SK-N-MC (cell line): ENCODE data around the gene DCLK1.
A peak's percentile ranks its signal among the peaks of the same experiment; 100 is the strongest.

Source experiments
- DNase-seq: peaks from one replicate; pipeline ENCODE4 v3.0.0-alpha.2; 2011; ENCODE audit warnings: low read depth, low spot score
- H3K27ac ChIP-seq: fragments of 200-600 bp; sonication (generic); 2 replicates; pipeline ENCODE4 v1.5.1; 2016; ENCODE audit warnings: mixed run types
- H3K36me3 ChIP-seq: fragments of 200-600 bp; sonication (generic); 2 replicates; pipeline ENCODE4 v1.6.1; 2017; ENCODE audit warnings: antibody characterized with exemption, low read length, mixed read lengths; ENCODE audit not compliant: insufficient read depth
- H3K4me3 ChIP-seq: fragments of 200-600 bp; sonication (generic); 2 replicates; pipeline ENCODE4 v1.5.1; 2016
- H3K9ac ChIP-seq: fragments of 200-600 bp; sonication (generic); 2 replicates; pipeline ENCODE4 v1.8.0; 2017; ENCODE audit warnings: mixed run types, mixed read lengths; ENCODE audit not compliant: insufficient read length
- H3K9me3 ChIP-seq: fragments of 200-600 bp; sonication (generic); 2 replicates; pipeline ENCODE4 v1.6.1; 2017; ENCODE audit warnings: low read depth, mild to moderate bottlenecking, antibody characterized with exemption, low read length, moderate library complexity, mixed read lengths
- EZH2 ChIP-seq: fragments of 200-600 bp; sonication (generic); IDR thresholded peaks from one replicate; pipeline ENCODE4 v1.6.1; 2017; ENCODE audit warnings: antibody characterized with exemption
- FOXP2 ChIP-seq: optimal IDR thresholded peaks from 2 replicates; pipeline ENCODE3; 2011; ENCODE audit warnings: mild to moderate bottlenecking, moderate library complexity; ENCODE audit not compliant: insufficient read depth; ENCODE audit errors: extremely low read length, control extremely low read depth
- POLR2AphosphoS5 ChIP-seq: IDR thresholded peaks from 2 replicates; pipeline ENCODE4 v1.6.1; 2012; ENCODE audit warnings: mild to moderate bottlenecking, low read depth, low read length, borderline replicate concordance

The DCLK1 gene

DNA sequence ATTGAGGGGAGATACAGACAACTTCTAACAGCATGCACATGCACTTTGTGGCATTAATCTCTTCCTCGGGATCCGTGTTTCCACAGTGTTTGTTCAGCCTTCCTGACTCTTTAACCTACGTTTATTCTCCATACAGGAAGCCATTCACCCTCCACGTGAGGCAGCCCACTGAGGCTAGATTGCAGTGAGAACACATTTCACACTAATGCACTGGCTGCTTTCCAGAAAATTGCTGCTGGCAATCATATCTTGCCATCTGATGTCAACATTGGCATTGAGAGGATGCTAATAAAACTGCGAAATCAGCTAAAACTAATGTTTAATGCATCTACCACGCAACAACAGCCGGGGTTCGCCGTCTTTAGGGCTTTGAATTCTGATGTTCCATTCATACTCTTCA lies 30.0 kb downstream of the DCLK1 start:
- Histone ChIP-seq H3K9me3 (no peaks in the 10 kb centered on the region), H3K9ac (no peak overlapping the region), H3K36me3 (no peaks in the 10 kb centered on the region), H3K4me3 (peak overlapping the region; percentile 56), H3K27ac (no peak overlapping the region)
- TF ChIP-seq FOXP2 (no peak), POLR2AphosphoS5 (no peak), EZH2 (no peak)
- DNase-seq, result no peak

DNA sequence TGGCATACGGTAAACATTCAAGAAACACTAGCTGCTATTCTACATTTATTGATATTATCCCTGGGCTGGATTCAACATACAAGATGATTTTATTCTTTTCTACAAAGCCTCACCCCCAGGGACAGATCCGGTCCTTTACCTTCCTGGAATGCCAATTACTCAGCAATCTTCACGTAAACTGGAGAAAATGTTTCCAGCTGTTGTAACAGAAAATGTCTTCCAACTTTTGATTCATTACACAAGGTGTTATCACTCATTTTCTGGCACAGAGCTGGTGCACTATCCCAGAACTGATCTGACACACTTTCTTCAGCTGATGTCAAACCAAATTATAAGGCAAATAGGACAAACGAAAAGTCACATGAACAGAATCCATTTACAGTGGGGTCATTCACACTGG lies 33.1 kb downstream of the DCLK1 start:
- H3K36me3 ChIP-seq, result no peaks in the 10 kb centered on the region
- H3K9me3 ChIP-seq, result no peaks in the 10 kb centered on the region
- H3K9ac ChIP-seq, result no peak overlapping the region
- TF ChIP-seq POLR2AphosphoS5 (no peak), EZH2 (no peak), FOXP2 (no peak)
- no peak overlapping the region for H3K4me3 ChIP-seq
- no peak overlapping the region for H3K27ac ChIP-seq
- no peak for DNase-seq

DNA sequence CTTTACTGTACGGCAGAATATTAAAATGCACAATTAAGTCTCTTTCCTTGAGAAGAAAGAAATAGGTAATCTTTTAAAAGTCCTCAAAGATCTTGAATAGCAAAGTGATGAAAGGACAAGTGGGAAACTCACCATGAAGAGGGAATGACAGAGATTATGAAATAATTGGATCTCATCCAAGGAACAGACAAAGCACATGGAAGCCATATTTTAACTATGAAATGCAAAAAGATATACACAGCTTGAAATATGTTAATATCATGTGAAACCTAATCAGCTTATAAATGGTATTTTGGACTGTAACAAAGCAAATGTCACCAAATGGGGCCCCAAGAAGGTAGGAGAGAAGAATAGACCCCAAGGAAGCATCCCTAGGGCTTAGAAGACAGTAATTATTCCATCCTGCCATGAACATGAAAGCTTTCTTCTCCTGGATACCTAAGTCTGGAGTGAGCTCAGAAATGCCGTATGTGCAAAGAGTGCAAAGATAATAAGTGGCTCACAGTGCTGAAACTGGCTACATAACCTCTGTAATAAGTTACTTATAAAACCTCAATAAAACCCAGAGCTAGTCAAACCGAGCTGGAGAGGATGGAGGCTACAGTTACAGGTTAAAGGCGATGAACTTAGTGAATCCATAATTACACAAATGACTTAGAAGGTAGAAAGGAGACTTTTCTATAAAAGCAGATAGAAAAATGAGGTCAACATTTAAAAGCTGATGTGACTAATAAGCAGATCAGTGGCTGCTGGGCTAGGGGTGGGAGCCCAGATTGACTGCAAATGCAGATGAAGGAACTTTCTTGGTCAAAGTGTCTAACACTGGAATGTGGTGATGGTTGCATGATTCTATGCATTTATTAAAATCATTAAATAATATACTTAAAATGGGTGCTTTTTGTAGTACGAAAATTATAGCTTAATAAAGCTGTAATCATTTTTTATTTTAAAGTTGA lies 34.4 kb downstream of the DCLK1 start:
- DNase-seq, result peak; percentile 55
- no peak for TF ChIP-seq EZH2
- TF ChIP-seq FOXP2, result no peak
- TF ChIP-seq POLR2AphosphoS5, result no peak
- Histone ChIP-seq H3K36me3 (no peaks in the 10 kb centered on the region), H3K27ac (peak overlapping the region; percentile 44; the same call in 1 of the 2 replicates), H3K9me3 (no peaks in the 10 kb centered on the region), H3K4me3 (peak overlapping the region; percentile 56), H3K9ac (no peak overlapping the region)

DNA sequence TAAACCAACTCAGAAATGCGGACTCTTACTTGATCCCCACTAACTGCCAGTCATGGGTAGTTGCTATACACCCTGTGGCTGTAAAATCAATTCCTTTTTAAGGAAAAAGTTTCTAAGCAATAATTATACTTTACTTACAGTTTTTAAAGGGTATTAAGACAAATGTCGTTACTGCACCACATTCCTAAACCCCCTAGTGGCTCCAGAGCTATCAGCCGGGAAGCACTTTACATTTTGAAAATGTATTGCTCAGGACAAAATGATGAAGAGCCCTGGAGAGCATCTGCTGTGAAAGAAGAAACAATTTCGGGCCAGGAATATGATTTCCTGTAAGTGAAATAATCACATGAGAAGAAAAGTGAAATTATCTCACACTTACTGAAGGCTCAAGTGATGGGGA lies 36.7 kb downstream of the DCLK1 start:
- Histone ChIP-seq H3K27ac (no peak overlapping the region), H3K9me3 (no peaks in the 10 kb centered on the region), H3K36me3 (no peaks in the 10 kb centered on the region), H3K9ac (no peak overlapping the region), H3K4me3 (no peak overlapping the region)
- no peak for TF ChIP-seq POLR2AphosphoS5
- TF ChIP-seq FOXP2, result no peak
- no peak for TF ChIP-seq EZH2
- DNase-seq, result no peak

DNA sequence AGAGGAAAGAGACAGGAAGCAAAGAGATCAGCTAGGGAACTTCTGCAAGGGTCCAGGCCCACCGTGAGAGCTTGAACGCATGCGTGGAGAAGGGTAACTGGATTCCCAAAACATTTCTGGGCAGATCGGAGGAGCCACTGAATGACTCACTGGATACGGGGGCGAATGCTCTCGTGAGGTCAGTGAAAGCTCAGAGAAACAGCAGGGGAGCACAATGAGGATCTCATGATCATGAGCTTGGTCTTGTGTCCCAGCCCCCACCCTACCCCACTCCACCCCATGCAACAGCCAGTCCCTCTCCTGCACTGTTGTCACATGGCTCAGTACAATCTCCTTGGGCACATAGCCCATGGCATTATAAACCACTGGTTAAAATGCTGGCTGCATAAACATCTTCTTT lies 40.6 kb downstream of the DCLK1 start:
- DNase-seq, result no peak
- no peaks in the 10 kb centered on the region for H3K9me3 ChIP-seq
- no peak overlapping the region for H3K4me3 ChIP-seq
- no peak overlapping the region for H3K9ac ChIP-seq
- TF ChIP-seq EZH2, result no peak
- no peak for TF ChIP-seq FOXP2
- no peak for TF ChIP-seq POLR2AphosphoS5
- no peak overlapping the region for H3K27ac ChIP-seq
- H3K36me3 ChIP-seq, result no peaks in the 10 kb centered on the region

DNA sequence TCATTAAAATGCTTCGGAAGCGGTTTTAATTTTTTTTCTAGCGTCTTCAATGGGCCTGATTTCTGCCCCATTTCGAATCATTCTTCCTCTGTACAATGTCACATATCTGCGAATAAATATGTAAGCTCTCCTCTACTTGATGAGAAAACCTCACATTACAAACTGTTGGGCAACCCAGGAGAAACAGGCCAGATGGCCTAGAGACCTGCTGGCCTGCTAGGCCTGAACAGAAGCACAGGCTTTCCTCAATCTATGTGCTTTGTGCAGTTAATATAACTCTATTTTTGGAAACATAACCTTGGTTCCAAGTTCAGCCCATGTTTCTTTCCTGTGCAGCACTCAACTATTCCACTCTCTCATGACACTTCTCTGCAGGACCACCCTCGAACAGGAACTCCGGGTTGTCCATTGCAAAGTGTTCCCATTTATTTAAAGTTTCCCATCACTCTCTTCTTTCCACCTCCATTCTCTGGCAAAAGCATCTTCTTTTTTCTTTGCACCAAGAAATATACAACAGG lies 42.0 kb downstream of the DCLK1 start:
- no peak overlapping the region for H3K27ac ChIP-seq
- no peak overlapping the region for H3K4me3 ChIP-seq
- no peaks in the 10 kb centered on the region for H3K36me3 ChIP-seq
- no peak for DNase-seq
- no peaks in the 10 kb centered on the region for H3K9me3 ChIP-seq
- H3K9ac ChIP-seq, result no peak overlapping the region
- TF ChIP-seq POLR2AphosphoS5, result no peak
- no peak for TF ChIP-seq FOXP2
- no peak for TF ChIP-seq EZH2

DNA sequence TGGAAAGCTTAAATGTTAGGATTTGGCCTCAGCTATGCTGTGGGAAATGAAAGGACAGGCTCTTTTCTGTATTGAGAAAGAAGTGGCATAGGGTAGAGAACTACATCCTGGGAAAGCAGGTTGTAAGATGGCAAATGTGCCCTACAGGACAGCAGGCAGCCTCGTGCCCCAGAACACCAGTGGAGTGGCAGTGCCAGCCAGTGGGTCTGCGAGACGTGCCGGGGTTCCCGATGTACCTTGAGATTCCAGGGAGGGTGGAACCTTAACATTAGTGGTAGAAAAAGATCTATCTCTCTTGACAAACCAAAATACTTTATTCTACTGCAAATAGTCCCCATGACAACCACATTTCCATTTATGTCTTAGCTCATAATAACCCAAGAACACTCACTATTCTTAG lies 42.7 kb downstream of the DCLK1 start:
- Histone ChIP-seq H3K4me3 (no peak overlapping the region), H3K9me3 (no peaks in the 10 kb centered on the region), H3K9ac (no peak overlapping the region), H3K27ac (no peak overlapping the region), H3K36me3 (no peaks in the 10 kb centered on the region)
- TF ChIP-seq POLR2AphosphoS5 (no peak), FOXP2 (no peak), EZH2 (no peak)
- DNase-seq, result no peak

DNA sequence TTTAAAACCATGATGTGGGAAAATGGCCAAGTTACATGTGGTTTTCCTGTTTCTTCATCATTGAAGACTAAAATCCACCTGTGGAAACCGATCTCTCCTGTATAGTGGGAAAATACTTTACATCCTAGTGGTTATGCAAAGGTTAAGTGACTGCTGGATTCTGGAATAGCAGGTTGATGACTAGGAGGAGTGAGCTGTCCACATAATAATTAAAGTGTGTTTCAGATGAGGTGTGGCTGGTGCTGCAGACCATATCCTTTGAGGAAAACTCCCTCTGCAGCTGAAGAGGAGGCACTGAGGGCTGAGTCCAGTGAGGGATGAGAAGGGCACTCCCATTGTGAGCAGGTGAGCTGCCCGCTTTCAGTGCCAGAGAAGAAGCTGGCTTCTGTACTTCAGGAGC lies 43.2 kb downstream of the DCLK1 start:
- TF ChIP-seq FOXP2 (no peak), POLR2AphosphoS5 (no peak), EZH2 (no peak)
- no peaks in the 10 kb centered on the region for H3K36me3 ChIP-seq
- no peak overlapping the region for H3K27ac ChIP-seq
- H3K9ac ChIP-seq, result no peak overlapping the region
- no peak for DNase-seq
- H3K9me3 ChIP-seq, result no peaks in the 10 kb centered on the region
- no peak overlapping the region for H3K4me3 ChIP-seq
